Gastrocnemius medialis (tissue), 4 donors: Measurements from ENCODE around the gene ARHGAP22. TPM values are rescaled to one million over a fixed set of nuclear protein-coding genes. Genes with fewer than 3 reads are reported as not detected.
"Not testable (repeated sequence)": the region's sequence is repeated elsewhere in the genome, so short reads cannot be mapped to it uniquely, and the experiment has no call there.

ENCODE experiments used
- ATAC-seq, 2 donors: fragments of 150-250 bp; one replicate each; pipeline ENCODE4 v1.9.1; 2016
- DNase-seq, 2 donors: peaks; one replicate each; pipeline ENCODE4 v3.0.0-alpha.2; 2019
- H3K27ac ChIP-seq, 4 donors: fragments of 200-600 bp; sonication (generic); 1 replicate in 1 of 4; 2 replicates in 3 of 4; pipeline ENCODE4 v1.5.1; 2016 to 2018; ENCODE audit warnings: mild to moderate bottlenecking in 2 of 4, moderate library complexity in 1 of 4
- H3K27me3 ChIP-seq, 3 donors: fragments of 200-600 bp; sonication (generic) in 2 of 3; 1 replicate in 1 of 3; 2 replicates in 2 of 3; pipeline versions ENCODE4 v1.5.1 to v1.6.0; 2016 to 2019; ENCODE audit warnings: mild to moderate bottlenecking in 1 of 3, moderate library complexity in 1 of 3
- H3K36me3 ChIP-seq, 2 donors: fragments of 200-600 bp; sonication (generic) in 1 of 2; one replicate each; pipeline ENCODE4 v1.5.1; 2017 to 2018
- H3K4me1 ChIP-seq, 2 donors: fragments of 200-600 bp; sonication (generic) in 1 of 2; one replicate each; pipeline ENCODE4 v1.5.1; 2016 to 2017; ENCODE audit warnings: mild to moderate bottlenecking in 2 of 2
- H3K4me3 ChIP-seq, 4 donors: fragments of 200-600 bp; sonication (generic) in 3 of 4; 1 replicate in 1 of 4; 2 replicates in 3 of 4; pipeline ENCODE4 v1.5.1; 2016 to 2019; ENCODE audit warnings: mild to moderate bottlenecking in 2 of 4
- H3K9me3 ChIP-seq, 3 donors: fragments of 200-600 bp; sonication (generic) in 2 of 3; 1 replicate in 1 of 3; 2 replicates in 2 of 3; pipeline ENCODE4 v1.5.1; 2016 to 2019
- CTCF ChIP-seq, 5 experiments: fragments of 450-650 bp in 3 of 5; fragments of 200-600 bp in 2 of 5; sonication (generic) in 2 of 5; IDR thresholded peaks in 4 of 5; conservative IDR thresholded peaks in 1 of 5; 1 replicate in 4 of 5; 2 replicates in 1 of 5; pipeline ENCODE4 v1.5.1; 2016 to 2019; ENCODE audit warnings: antibody characterized with exemption in 5 of 5, mild to moderate bottlenecking in 3 of 5, moderate library complexity in 3 of 5
- POLR2A ChIP-seq, 2 donors: fragments of 450-650 bp; IDR thresholded peaks; one replicate each; pipeline ENCODE4 v1.6.1; 2017; ENCODE audit warnings: antibody characterized with exemption in 2 of 2, mild to moderate bottlenecking in 2 of 2, moderate library complexity in 2 of 2
- in situ Hi-C, 4 donors: fragments of 200-750 bp; cut with MboI; loops; one replicate each; pipeline versions ENCODE4 v1.15.0 to v1.8.0; 2017; ENCODE audit warnings: low sequenced_read_pairs in 4 of 4
- intact Hi-C: fragments of 100-400 bp; cut with DNase I; formaldehyde crosslinking; loops from one replicate; pipeline ENCODE4 v1.15.1; 2023; ENCODE audit warnings: low total_unique reads
- total RNA-seq, 4 donors: library from RNA; depleted of rRNA; stranded (reverse); fragments of >200 nt; gene quantifications; one replicate each; pipeline versions ENCODE4 v1.1.0 to v1.2.3, GENCODE V29; 2016

ARHGAP22 gene
- total RNA-seq, 4 donors from 2014 or later = 0.69 to 0.92 (median 0.72) TPM; not detected in 1

- TF ChIP-seq CTCF (IDR thresholded peaks at IDR 0.05 in 4 of 5, conservative IDR thresholded peaks at IDR 0.05 in 1 of 5) (no peak), POLR2A (IDR thresholded peaks at IDR 0.05) (no peak)
- Histone ChIP-seq H3K4me3 (no peak overlapping the region), H3K9me3 (no peaks in the 10 kb centered on the region), H3K4me1 (no peaks in the 10 kb centered on the region), H3K27me3 (peaks cover 0 to 3% (median 0%) of the 10 kb centered on the region in 3 donors), H3K27ac (no peak overlapping the region), H3K36me3 (no peaks in the 10 kb centered on the region)
- no peak for DNase-seq
- ATAC-seq = no peak
- intact Hi-C loops (no loop called here), in situ Hi-C loops (no loop called here)
These were observed 40.7 kb upstream of the ARHGAP22 start for GRCh38 chr10:48645600-48645999.

- ATAC-seq, H3K27ac ChIP-seq, DNase-seq, H3K9me3 ChIP-seq, H3K4me3 ChIP-seq, in situ Hi-C loops, H3K27me3 ChIP-seq, H3K36me3 ChIP-seq, intact Hi-C loops, H3K4me1 ChIP-seq: not testable (repeated sequence)
These were observed 36.3 kb upstream of the ARHGAP22 start for GRCh38 chr10:48641099-48641690.

GRCh38 chr10:48640326-48640725 lies 35.5 kb upstream of the ARHGAP22 start:
- TF ChIP-seq CTCF (IDR thresholded peaks at IDR 0.05 in 4 of 5, conservative IDR thresholded peaks at IDR 0.05 in 1 of 5) (no peak), POLR2A (IDR thresholded peaks at IDR 0.05) (no peak)
- DNase-seq (no peak), ATAC-seq (no peak)
- no peaks in the 10 kb centered on the region for H3K4me1 ChIP-seq
- H3K4me3 ChIP-seq = no peak overlapping the region
- in situ Hi-C loops (no loop called here), intact Hi-C loops (no loop called here)
- peaks cover 0 to 4% (median 3%) of the 10 kb centered on the region in 3 donors for H3K27me3 ChIP-seq
- no peaks in the 10 kb centered on the region for H3K9me3 ChIP-seq
- no peaks in the 10 kb centered on the region for H3K36me3 ChIP-seq
- H3K27ac ChIP-seq = no peak overlapping the region

- Histone ChIP-seq H3K4me3 (no peak overlapping the region), H3K4me1 (no peaks in the 10 kb centered on the region), H3K9me3 (no peaks in the 10 kb centered on the region), H3K27ac (no peak overlapping the region), H3K27me3 (peaks cover 0 to 4% (median 3%) of the 10 kb centered on the region in 3 donors), H3K36me3 (no peaks in the 10 kb centered on the region)
- no peak for TF ChIP-seq CTCF (IDR thresholded peaks at IDR 0.05 in 4 of 5, conservative IDR thresholded peaks at IDR 0.05 in 1 of 5)
- no peak for TF ChIP-seq POLR2A (IDR thresholded peaks at IDR 0.05)
- ATAC-seq = no peak
- in situ Hi-C loops (no loop called here), intact Hi-C loops (no loop called here)
- no peak for DNase-seq
These were observed 34.8 kb upstream of the ARHGAP22 start for GRCh38 chr10:48639632-48640031.

GRCh38 chr10:48638739-48639527 lies 34.1 kb upstream of the ARHGAP22 start:
- in situ Hi-C loops = no loop called here
- no peak overlapping the region for H3K4me3 ChIP-seq
- H3K9me3 ChIP-seq = no peaks in the 10 kb centered on the region
- H3K27ac ChIP-seq = no peak overlapping the region
- ATAC-seq = no peak
- no peak for DNase-seq
- H3K4me1 ChIP-seq = no peaks in the 10 kb centered on the region
- intact Hi-C loops = no loop called here
- H3K36me3 ChIP-seq = no peaks in the 10 kb centered on the region
- peaks cover 0 to 4% (median 3%) of the 10 kb centered on the region in 3 donors for H3K27me3 ChIP-seq
- no peak for TF ChIP-seq CTCF (IDR thresholded peaks at IDR 0.05 in 4 of 5, conservative IDR thresholded peaks at IDR 0.05 in 1 of 5)
- no peak for TF ChIP-seq POLR2A (IDR thresholded peaks at IDR 0.05)
